GM12875 (cell line): Measurements from ENCODE around the gene FAM171A1.
"Not testable (repeated sequence)": the region's sequence is repeated elsewhere in the genome, so short reads cannot be mapped to it uniquely, and the experiment has no call there.

ENCODE experiments used
- H3K4me3 ChIP-seq: one replicate; pipeline ENCODE4 v1.5.1; 2011; ENCODE audit warnings: low read depth, low read length, control low read depth
- TF ChIP-seq, protein P1 (sequence below): IDR thresholded peaks from 2 replicates; pipeline ENCODE4 v1.5.1; 2011; ENCODE audit warnings: low read depth, mild to moderate bottlenecking, control low read depth, inconsistent platforms, low read length, moderate library complexity, borderline replicate concordance; ENCODE audit not compliant: insufficient read depth

FAM171A1 gene

GRCh38 chr10:15209827-15210509, 161.1 kb downstream of the FAM171A1 start:
- H3K4me3 ChIP-seq: no peak overlapping the region
- TF ChIP-seq, protein P1, sequence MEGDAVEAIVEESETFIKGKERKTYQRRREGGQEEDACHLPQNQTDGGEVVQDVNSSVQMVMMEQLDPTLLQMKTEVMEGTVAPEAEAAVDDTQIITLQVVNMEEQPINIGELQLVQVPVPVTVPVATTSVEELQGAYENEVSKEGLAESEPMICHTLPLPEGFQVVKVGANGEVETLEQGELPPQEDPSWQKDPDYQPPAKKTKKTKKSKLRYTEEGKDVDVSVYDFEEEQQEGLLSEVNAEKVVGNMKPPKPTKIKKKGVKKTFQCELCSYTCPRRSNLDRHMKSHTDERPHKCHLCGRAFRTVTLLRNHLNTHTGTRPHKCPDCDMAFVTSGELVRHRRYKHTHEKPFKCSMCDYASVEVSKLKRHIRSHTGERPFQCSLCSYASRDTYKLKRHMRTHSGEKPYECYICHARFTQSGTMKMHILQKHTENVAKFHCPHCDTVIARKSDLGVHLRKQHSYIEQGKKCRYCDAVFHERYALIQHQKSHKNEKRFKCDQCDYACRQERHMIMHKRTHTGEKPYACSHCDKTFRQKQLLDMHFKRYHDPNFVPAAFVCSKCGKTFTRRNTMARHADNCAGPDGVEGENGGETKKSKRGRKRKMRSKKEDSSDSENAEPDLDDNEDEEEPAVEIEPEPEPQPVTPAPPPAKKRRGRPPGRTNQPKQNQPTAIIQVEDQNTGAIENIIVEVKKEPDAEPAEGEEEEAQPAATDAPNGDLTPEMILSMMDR: peak; percentile 87

GRCh38 chr10:15208221-15208620, 162.9 kb downstream of the FAM171A1 start:
- TF ChIP-seq, protein P1: no peak

DNA sequence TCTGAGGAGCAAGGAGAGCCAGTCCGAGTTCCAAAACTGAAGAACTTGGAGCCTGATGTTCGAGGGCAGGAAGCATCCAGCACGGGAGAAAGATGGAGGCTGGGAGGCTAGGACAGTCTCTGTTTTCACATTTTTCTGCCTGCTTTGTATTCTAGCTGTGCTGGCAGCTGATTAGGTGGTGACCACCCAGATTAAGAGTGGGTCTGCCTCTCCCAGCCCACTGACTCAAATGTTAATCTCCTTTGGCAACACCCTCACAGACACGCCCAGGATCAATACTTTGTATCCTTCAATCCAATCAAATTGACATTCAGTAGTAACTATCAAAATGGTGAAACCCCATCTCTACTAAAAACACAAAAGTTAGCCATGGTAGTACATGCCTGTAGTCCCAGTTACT, 163.7 kb downstream of the FAM171A1 start:
- not testable (repeated sequence) for H3K4me3 ChIP-seq

More at GRCh38 chr10:15208221-15208620, 162.9 kb downstream of the FAM171A1 start:
- no peak overlapping the region for H3K4me3 ChIP-seq

GRCh38 chr10:15202639-15203038, 168.4 kb downstream of the FAM171A1 start:
- TF ChIP-seq, protein P1: no peak
- no peak overlapping the region for H3K4me3 ChIP-seq

DNA sequence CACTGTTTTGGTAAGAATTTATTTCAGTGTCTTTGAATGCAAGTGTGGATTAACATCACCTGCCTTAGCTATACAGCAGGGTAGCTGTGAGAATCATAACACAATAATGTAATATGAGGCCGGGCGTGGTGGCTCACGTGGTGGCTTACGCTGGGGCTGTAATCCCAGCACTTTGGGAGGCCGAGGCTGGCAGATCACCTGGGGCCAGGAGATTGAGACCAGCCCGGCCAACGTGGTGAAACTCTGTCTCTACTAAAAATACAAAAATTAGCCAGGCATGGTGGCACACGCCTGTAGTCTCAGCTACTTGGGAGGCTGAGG, 168.8 kb downstream of the FAM171A1 start:
- not testable (repeated sequence) for H3K4me3 ChIP-seq

GRCh38 chr10:15201589-15202300, 169.3 kb downstream of the FAM171A1 start:
- no peak overlapping the region for H3K4me3 ChIP-seq
- TF ChIP-seq, protein P1: no peak

DNA sequence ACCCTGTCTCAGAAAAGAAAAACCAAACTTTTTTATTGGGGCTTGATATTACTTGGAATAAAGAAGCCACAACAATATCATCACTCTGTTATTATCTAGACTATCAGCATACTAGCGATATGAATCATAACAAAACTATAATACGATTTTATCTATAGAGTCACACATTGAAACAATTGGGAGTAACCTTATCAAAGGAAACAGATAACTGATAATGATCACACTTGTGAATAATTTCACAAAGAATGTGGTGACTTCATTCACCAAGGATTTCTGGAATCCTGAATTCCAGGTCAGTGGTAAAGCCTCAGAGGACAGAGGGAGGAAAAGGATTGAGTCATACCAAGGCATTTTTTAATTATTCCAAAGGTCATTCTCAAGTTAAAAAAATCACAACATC, 170.5 kb downstream of the FAM171A1 start:
- TF ChIP-seq, protein P1: no peak
- no peak overlapping the region for H3K4me3 ChIP-seq

- TF ChIP-seq, protein P1: no peak
- H3K4me3 ChIP-seq: no peak overlapping the region
Observed at GRCh38 chr10:15197911-15198310, 173.2 kb downstream of the FAM171A1 start.
